Panc1 (cell line): ENCODE results near the gene SYNDIG1L. TPM values are rescaled to one million over a fixed set of nuclear protein-coding genes. Genes with fewer than 3 reads are reported as not detected.

Experiments
- ATAC-seq: fragments of 200-7000 bp; cut with Tn5 transposase; 2 replicates; pipeline ENCODE4 v1.9.1; 2020; ENCODE audit warnings: mild to moderate bottlenecking, moderate library complexity
- BruUV-seq: library from RNA; stranded (reverse); fragments of 400-500 nt; replicated peaks from 2 replicates; lab custom pipeline; 2021; lab: Mats Ljungman, UMichigan
- CTCF ChIA-PET: fragments of 300-600 bp; sonication (Branson Sonifier 250); formaldehyde crosslinking; loops from one replicate; lab custom pipeline; 2022; ENCODE audit warnings: antibody characterized with exemption; lab: Charles Lee
- POLR2A ChIA-PET: fragments of 300-600 bp; sonication (Branson Sonifier 250); formaldehyde crosslinking; loops from one replicate; lab custom pipeline; 2022; ENCODE audit warnings: antibody characterized with exemption; lab: Charles Lee
- DNase-seq: peaks from one replicate; pipeline ENCODE4 v3.0.0-alpha.2; 2010; ENCODE audit warnings: low read depth, low spot score
- H3K27ac ChIP-seq: 2 replicates; pipeline ENCODE4 v1.5.1; 2011; ENCODE audit warnings: mild to moderate bottlenecking, low read length, inconsistent platforms
- H3K27me3 ChIP-seq: fragments of 200-500 bp; sonication (Bioruptor generic); 2 replicates; pipeline ENCODE4 v1.6.0; 2014; ENCODE audit warnings: low read length, inconsistent platforms; ENCODE audit not compliant: control insufficient read depth, insufficient read depth
- H3K36me3 ChIP-seq: fragments of 200-500 bp; sonication (Bioruptor generic); 2 replicates; pipeline ENCODE4 v1.5.1; 2014; ENCODE audit warnings: inconsistent platforms, mild to moderate bottlenecking, low read length, moderate library complexity; ENCODE audit not compliant: control insufficient read depth, insufficient read depth
- H3K4me1 ChIP-seq: 2 replicates; pipeline ENCODE4 v1.5.1; 2011; ENCODE audit warnings: inconsistent platforms, mild to moderate bottlenecking, low read length, moderate library complexity; ENCODE audit not compliant: control insufficient read depth, insufficient read depth
- H3K4me3 ChIP-seq, 2 experiments: 2 replicates each; pipeline ENCODE4 v1.5.1; 2011 to 2012; ENCODE audit warnings: low read depth in 2 of 2, low read length in 2 of 2, mild to moderate bottlenecking in 2 of 2, inconsistent platforms in 1 of 2, moderate library complexity in 1 of 2
- H3K9me3 ChIP-seq: fragments of 200-500 bp; sonication (Bioruptor generic); 2 replicates; pipeline ENCODE4 v1.5.1; 2014; ENCODE audit warnings: low read depth, mild to moderate bottlenecking, inconsistent platforms, low read length, moderate library complexity; ENCODE audit not compliant: control insufficient read depth, insufficient read depth
- CTCF ChIP-seq: fragments of 450-650 bp; IDR thresholded peaks from 2 replicates; pipeline ENCODE4 v1.5.1; 2017; ENCODE audit warnings: mild to moderate bottlenecking
- POLR2AphosphoS5 ChIP-seq: IDR thresholded peaks from 2 replicates; pipeline ENCODE4 v1.6.1; 2012; ENCODE audit warnings: mild to moderate bottlenecking, low read depth, low read length, moderate library complexity
- REST ChIP-seq, 2 experiments: IDR thresholded peaks; 2 replicates each; pipeline ENCODE4 v1.6.1; 2011 to 2012; ENCODE audit warnings: low read depth in 2 of 2, control low read depth in 1 of 2, low read length in 1 of 2, mild to moderate bottlenecking in 1 of 2, moderate library complexity in 1 of 2; ENCODE audit not compliant: insufficient read depth in 1 of 2
- SIN3A ChIP-seq: IDR thresholded peaks from 2 replicates; pipeline ENCODE4 v1.6.1; 2012; ENCODE audit warnings: low read depth, mild to moderate bottlenecking, low read length, moderate library complexity, borderline replicate concordance; ENCODE audit not compliant: insufficient read depth
- TCF7L2 ChIP-seq: IDR thresholded peaks from 2 replicates; pipeline ENCODE4 v1.6.1; 2011; ENCODE audit warnings: mild to moderate bottlenecking, low read depth, low read length, inconsistent platforms
- in situ Hi-C: cut with HindIII; loops from 2 replicates; pipeline ENCODE4 v1.10.0; 2016; ENCODE audit warnings: low sequenced_read_pairs, low pct_unique_long_range_greater_than_20kb
- intact Hi-C: fragments of 100-400 bp; cut with micrococcal nuclease; formaldehyde crosslinking; loops from one replicate; pipeline ENCODE4 v1.10.0; 2022; ENCODE audit not compliant: unreplicated experiment
- total RNA-seq: library from RNA; stranded (reverse); gene quantifications from one replicate; pipeline ENCODE4 v1.2.1, GENCODE V29; 2021; ENCODE audit not compliant: unreplicated experiment

Gene SYNDIG1L
- total RNA-seq, 1 experiment from 2014 or later = not detected

GRCh38 chr14:74409441-74409840 lies 16.6 kb downstream of the SYNDIG1L start:
- Histone ChIP-seq H3K36me3 (no peaks in the 10 kb centered on the region), H3K4me1 (no peaks in the 10 kb centered on the region), H3K27ac (no peak overlapping the region), H3K4me3 (no peak overlapping the region), H3K9me3 (no peaks in the 10 kb centered on the region), H3K27me3 (no peaks in the 10 kb centered on the region)
- DNase-seq (no peak), ATAC-seq (no peak)
- in situ Hi-C loops (no loop called here), intact Hi-C loops (no loop called here)
- ChIA-PET POLR2A (no interaction called here), CTCF (interaction anchor here (0.6 kb wide), 1 partner anchor 650 kb away, joined by 6 read pairs; no protein-coding TSS in a partner anchor)
- BruUV-seq = no TSS peak
- TF ChIP-seq POLR2AphosphoS5 (no peak), SIN3A (no peak), REST (IDR thresholded peaks at IDR 0.05; ENCODE audit: insufficient read depth in 1 of 2, low read depth in 2 of 2, low read length in 1 of 2) (no peak), TCF7L2 (no peak), CTCF (no peak)

- Histone ChIP-seq H3K36me3 (no peaks in the 10 kb centered on the region), H3K27me3 (no peaks in the 10 kb centered on the region), H3K9me3 (no peaks in the 10 kb centered on the region), H3K4me3 (no peak overlapping the region), H3K27ac (no peak overlapping the region), H3K4me1 (no peaks in the 10 kb centered on the region)
- ChIA-PET CTCF (interaction anchor here (0.6 kb wide), 1 partner anchor 650 kb away, joined by 6 read pairs; no protein-coding TSS in a partner anchor), POLR2A (no interaction called here)
- intact Hi-C loops (no loop called here), in situ Hi-C loops (no loop called here)
- DNase-seq = no peak
- BruUV-seq = no TSS peak
- TF ChIP-seq POLR2AphosphoS5 = no peak
- no peak for TF ChIP-seq CTCF
- TF ChIP-seq REST (IDR thresholded peaks at IDR 0.05; ENCODE audit: insufficient read depth in 1 of 2, low read depth in 2 of 2, low read length in 1 of 2) = no peak
- TF ChIP-seq SIN3A = no peak
- TF ChIP-seq TCF7L2 = no peak
- no peak for ATAC-seq
Observed at GRCh38 chr14:74408870-74409269, 17.1 kb downstream of the SYNDIG1L start.
